Activated T-helper 1 cell treated with Interleukin-2 at 50 U/mL for 16 hours (primary cell): ENCODE results near the gene SERTAD1.
"Not testable (repeated sequence)": the region's sequence is repeated elsewhere in the genome, so short reads cannot be mapped to it uniquely, and the experiment has no call there.

Experiments used
- DNase-seq: peaks from one replicate; pipeline ENCODE4 v3.0.0-alpha.2; 2020; ENCODE audit warnings: low read depth

Gene SERTAD1

GRCh38 chr19:40452016-40452415 is 26.2 kb upstream of the SERTAD1 start:
- no peak for DNase-seq

GRCh38 chr19:40450664-40451063 is 24.9 kb upstream of the SERTAD1 start:
- no peak for DNase-seq

- no peak for DNase-seq
These were observed 23.7 kb upstream of the SERTAD1 start for GRCh38 chr19:40449506-40449905.

- DNase-seq: no peak
These were observed 20.5 kb upstream of the SERTAD1 start for GRCh38 chr19:40446263-40446784.

DNA sequence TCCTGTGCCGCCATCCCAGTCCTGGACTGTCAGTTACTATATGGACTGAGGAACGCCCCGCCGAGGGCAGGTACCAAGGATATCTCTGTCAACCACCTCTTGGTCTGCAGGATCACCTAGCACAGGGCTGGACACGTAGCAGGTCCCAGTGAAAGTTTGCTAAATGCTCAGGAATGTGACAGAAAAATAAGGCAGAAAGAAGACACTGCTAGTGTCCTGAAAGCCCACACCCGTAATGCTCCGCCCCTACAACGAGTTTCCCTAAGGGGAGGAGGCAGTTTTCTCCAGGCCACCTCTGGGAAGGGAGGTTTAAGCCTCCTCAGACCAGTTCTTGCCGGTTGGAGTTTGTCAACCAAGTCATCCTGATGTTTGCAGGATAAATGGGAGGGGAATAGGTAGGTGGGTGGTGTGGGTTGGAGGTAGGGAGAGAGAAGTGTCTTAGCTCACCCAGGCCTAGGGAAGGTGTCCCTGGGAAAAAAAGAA is 20.0 kb upstream of the SERTAD1 start:
- DNase-seq: no peak

DNA sequence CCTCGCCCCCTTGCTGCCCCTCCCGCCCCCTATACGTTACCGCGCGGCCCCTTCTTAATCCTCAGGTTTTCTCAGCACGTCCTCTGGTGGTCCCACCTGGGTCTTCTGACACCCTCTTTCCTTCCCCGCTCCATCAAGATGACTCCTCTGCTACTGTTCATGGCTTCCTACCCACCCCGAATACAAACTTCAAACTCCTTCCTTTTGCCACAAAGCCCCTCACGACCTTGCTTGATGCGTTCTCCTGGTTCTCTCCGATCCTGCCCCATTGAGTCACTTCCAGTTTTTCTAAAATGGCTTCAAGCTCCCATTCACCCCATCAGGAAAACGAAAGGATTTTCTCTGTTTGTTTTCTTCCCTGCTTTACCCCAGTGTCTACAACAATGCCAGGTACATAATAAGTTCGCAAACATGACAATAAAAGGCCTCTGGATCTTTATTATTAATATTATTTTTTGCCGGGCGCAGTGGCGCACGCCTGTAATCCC is 19.1 kb upstream of the SERTAD1 start:
- DNase-seq: no peak

- peak; percentile 95 for DNase-seq
These were observed 18.4 kb upstream of the SERTAD1 start, which contains the start of gene SERTAD3 for GRCh38 chr19:40444000-40444824. Gene SERTAD3, minus strand, starts transcription at chr19:40444335. Its CDS starts 2,255 bp downstream, at chr19:40442080.

DNA sequence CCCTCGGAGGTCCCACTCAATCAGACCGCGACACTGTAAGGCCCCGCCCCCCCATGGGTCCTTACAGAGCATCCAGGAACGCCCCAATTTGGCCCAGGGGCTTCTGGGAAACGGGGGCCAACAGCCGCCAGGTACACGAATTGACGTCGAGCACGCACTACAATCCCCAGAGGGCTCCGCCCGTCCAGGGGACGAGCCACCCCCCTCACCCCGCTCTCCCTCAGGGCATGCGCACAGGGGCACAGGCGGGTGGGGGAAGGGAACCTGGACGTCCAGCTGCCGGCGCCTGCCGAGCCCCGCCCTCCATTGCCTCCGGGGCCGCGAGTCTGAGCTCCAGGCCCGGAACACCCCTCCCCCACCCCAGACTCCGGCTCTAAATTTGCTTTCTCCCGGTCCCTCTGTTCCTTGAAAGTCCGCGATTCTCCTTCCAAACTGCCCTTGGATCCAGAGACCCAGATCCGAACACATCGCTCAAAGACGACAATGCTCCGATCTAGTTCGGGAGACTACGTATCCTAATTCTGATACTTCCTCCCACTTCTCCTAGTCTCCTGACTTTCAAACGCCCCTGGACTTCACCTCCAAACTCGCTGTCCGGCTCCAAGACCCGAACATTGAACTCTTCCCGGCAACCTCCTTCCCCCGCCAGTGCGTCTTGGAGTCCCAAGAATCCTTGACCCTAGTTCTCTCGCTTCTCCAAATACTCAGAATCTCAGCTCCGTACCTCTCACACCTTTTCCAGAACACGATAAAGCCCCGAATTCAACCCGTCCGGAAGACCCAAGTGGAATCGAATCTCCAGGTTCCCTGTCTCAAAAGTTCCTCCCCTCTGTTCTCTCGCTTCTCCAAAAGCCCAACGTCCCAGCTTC is 17.6 kb upstream of the SERTAD1 start:
- DNase-seq: peak; percentile 99

GRCh38 chr19:40442328-40443130 is 16.7 kb upstream of the SERTAD1 start:
- DNase-seq: no peak

DNA sequence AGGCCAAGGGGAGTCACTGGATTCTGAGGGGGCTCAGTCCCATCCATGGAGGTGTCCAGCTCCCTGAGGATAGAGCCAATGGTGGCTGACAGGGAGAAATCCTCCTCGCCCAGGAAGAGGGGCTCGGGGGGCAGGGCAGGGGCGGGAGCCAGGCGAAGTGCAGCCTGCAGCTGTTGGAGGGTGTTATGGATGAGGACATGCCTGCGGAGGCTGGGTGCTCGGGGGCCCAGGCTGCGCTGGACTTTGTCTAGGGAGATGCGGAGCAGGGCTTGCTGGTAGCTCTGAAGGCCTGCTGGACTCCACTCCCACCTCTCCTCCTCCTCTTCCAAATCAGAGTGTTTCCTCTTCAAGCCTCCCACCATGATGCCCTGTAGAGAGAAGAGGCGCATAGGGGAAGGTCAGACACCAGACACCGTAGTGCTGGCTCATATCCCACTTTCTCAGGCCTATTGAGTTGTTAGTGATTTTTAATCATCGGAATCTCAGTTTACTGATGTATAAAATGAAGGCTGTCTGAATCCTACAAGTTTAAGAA is 16.0 kb upstream of the SERTAD1 start:
- no peak for DNase-seq

- no peak for DNase-seq
These were observed 12.5 kb upstream of the SERTAD1 start for GRCh38 chr19:40438284-40438683.

- peak; percentile 34 for DNase-seq
These were observed 7.8 kb upstream of the SERTAD1 start for GRCh38 chr19:40433391-40434216.

GRCh38 chr19:40432760-40433159 is 7.0 kb upstream of the SERTAD1 start:
- not testable (repeated sequence) for DNase-seq

- no peak for DNase-seq
These were observed 5.9 kb upstream of the SERTAD1 start for GRCh38 chr19:40431698-40432097.

DNA sequence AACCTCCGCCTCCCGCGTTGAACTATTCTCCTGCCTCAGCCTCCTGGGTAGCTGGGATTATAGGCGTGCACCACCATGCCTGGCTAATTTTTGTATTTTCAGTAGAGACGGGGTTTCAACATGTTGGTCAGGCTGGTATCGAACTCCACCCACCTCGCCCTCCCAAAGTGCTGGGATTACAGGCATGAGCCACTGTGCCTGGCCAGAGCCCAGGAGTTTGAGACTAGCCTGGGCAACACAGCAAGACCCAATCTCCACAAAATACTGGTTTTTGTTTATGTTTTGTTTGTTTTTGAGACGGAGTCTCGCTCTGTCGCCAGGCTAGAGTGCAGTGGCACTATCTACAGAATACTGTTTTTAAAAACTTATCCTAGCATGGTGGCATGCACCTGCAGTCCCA is 4.5 kb upstream of the SERTAD1 start:
- DNase-seq: not testable (repeated sequence)

DNA sequence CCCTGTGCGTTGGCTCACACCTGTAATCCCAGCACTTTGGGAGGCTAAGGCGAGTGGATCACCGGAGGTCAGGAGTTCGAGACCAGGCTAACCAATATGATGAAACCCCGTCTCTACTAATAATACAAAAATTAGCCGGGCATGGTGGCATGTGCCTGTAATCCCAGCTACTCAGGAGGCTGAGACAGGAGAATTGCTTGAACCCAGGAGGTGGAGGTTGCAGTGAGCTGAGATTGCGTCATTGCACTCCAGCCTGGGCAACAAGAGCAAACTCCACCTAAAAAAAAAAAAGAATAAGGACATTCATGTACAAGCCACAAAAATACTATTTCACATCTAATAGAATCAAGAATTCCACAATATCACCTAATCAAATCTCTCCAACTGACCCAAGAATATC is 2.4 kb upstream of the SERTAD1 start:
- DNase-seq: not testable (repeated sequence)

GRCh38 chr19:40424637-40425449 is 949 bp downstream of the SERTAD1 start:
- DNase-seq: no peak

DNA sequence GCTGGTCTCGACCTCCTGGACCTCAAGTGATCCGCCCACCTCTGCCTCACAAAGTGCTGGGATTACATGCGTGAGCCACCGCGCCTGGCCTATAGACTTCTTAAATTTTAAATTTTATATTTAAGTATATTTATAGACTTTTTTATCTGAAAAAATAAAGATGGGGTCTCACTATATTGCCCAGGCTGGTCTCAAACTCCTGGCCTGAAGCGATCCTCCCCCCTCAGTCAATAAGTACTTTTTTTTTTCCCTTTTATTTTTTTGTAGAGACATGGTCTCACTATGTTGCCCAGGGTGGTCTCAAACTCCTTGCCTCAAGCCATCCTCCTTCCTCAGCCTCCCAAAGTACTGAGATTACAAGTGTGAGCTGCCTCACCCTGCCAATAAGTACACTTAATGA is 1.9 kb downstream of the SERTAD1 start:
- no peak for DNase-seq

DNA sequence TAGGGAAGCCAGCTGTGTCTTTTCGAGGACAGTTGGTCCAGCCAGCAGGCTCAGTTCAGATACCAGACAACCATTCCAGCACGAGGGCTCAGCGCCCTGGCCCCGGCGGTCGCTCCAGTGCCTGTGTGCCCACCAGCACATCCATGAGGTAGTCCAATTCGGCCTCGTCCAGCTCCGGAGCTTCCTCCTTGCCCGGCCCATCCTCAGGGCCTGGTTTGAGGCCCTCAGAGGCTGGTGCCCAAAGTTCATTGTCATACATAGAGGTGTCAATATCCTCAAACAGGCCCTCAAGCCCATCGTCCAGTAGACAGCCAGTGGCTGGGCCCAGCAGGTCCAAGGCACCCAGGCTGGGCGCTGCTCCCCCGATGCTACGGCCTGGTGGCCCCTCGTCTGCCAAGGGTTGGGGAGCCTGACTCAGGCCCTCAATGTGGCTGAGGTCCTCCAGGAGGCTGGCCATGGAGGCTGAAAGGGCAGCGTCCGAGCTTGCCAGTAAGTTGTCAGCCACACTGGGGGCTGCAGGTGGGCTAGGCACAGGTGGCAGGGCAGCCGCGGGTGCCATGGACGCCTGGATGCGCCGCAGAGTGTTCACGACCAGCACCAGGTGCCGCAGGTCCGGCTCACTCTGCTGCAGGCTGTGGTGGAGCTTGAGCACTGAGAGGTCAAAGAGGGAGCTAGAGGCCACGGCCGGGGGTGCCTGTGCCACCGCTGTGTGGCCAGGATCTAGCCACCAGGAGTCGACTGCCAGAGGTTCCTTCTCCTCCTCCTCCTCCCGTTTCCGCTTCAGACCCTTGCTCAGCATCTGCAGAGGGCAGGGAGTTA is 2.8 kb downstream of the SERTAD1 start:
- DNase-seq: no peak
